ENCODE measurements around the gene RABGAP1L. TPM values are rescaled to one million over a fixed set of nuclear protein-coding genes. Genes with fewer than 3 reads are reported as not detected.

RABGAP1L gene
- polyA plus RNA-seq, 1 donor = 28.0 TPM

- no peak for DNase-seq
These were observed 602.0 kb downstream of the RABGAP1L start for GRCh38 chr1:174761335-174761734.

- no peak for DNase-seq
These were observed 602.7 kb downstream of the RABGAP1L start for GRCh38 chr1:174761901-174762585.

GRCh38 chr1:174764191-174764590 lies 604.9 kb downstream of the RABGAP1L start:
- no peak for DNase-seq

GRCh38 chr1:174766727-174767126 lies 607.4 kb downstream of the RABGAP1L start:
- no peak for DNase-seq

GRCh38 chr1:174768516-174768915 lies 609.2 kb downstream of the RABGAP1L start:
- DNase-seq = no peak

- DNase-seq = no peak
These were observed 609.6 kb downstream of the RABGAP1L start for GRCh38 chr1:174768949-174769348.

GRCh38 chr1:174769961-174770549 lies 610.7 kb downstream of the RABGAP1L start:
- DNase-seq = peak; percentile 70

- DNase-seq = no peak
These were observed 616.3 kb downstream of the RABGAP1L start for GRCh38 chr1:174775621-174776020.

GRCh38 chr1:174777262-174777661 lies 617.9 kb downstream of the RABGAP1L start:
- no peak for DNase-seq

GRCh38 chr1:174785510-174785909 lies 626.2 kb downstream of the RABGAP1L start:
- DNase-seq = no peak

GRCh38 chr1:174786358-174786757 lies 627.0 kb downstream of the RABGAP1L start:
- no peak for DNase-seq

GRCh38 chr1:174786760-174787159 lies 627.4 kb downstream of the RABGAP1L start:
- no peak for DNase-seq

GRCh38 chr1:174788981-174789380 lies 629.7 kb downstream of the RABGAP1L start:
- DNase-seq = no peak

- DNase-seq = no peak
These were observed 630.1 kb downstream of the RABGAP1L start for GRCh38 chr1:174789399-174789798.

GRCh38 chr1:174791863-174792262 lies 632.5 kb downstream of the RABGAP1L start:
- no peak for DNase-seq

- no peak for DNase-seq
These were observed 635.5 kb downstream of the RABGAP1L start for GRCh38 chr1:174794861-174795260.

- DNase-seq = no peak
These were observed 636.5 kb downstream of the RABGAP1L start for GRCh38 chr1:174795806-174796205.

- DNase-seq = no peak
These were observed 638.1 kb downstream of the RABGAP1L start for GRCh38 chr1:174797398-174797797.

- no peak for DNase-seq
These were observed 639.8 kb downstream of the RABGAP1L start for GRCh38 chr1:174799136-174799479.

GRCh38 chr1:174800216-174800851 lies 641.0 kb downstream of the RABGAP1L start:
- peak; percentile 34 for DNase-seq

GRCh38 chr1:174800876-174801275 lies 641.6 kb downstream of the RABGAP1L start:
- DNase-seq = peak; percentile 12

- DNase-seq = no peak
These were observed 650.5 kb downstream of the RABGAP1L start for GRCh38 chr1:174809755-174810280.

GRCh38 chr1:174812016-174812415 lies 652.7 kb downstream of the RABGAP1L start:
- no peak for DNase-seq

All from left kidney (tissue), 2 donors.